Activated B cell treated with CpG ODN at 0.5 μM for 24 hours (primary cell): ENCODE data around the gene LPCAT4. TPM values are rescaled to one million over a fixed set of nuclear protein-coding genes. Genes with fewer than 3 reads are reported as not detected.
A peak's percentile ranks its signal among the peaks of the same experiment; 100 is the strongest.

ENCODE experiments used
- ATAC-seq: fragments of 200-7000 bp; cut with Tn5 transposase; one replicate; pipeline ENCODE4 v1.10.0; 2021; ENCODE audit warnings: low read depth, mild to moderate bottlenecking, moderate library complexity
- CTCF ChIA-PET: fragments of 350-600 bp; sonication (Branson Sonifier 250); formaldehyde crosslinking; loops from one replicate; lab custom pipeline; 2021; ENCODE audit warnings: antibody characterized with exemption; lab: Charles Lee
- POLR2A ChIA-PET: fragments of 350-600 bp; sonication (Branson Sonifier 250); formaldehyde crosslinking; loops from one replicate; lab custom pipeline; 2021; ENCODE audit warnings: antibody characterized with exemption; lab: Charles Lee
- DNase-seq: peaks from one replicate; pipeline ENCODE4 v3.0.0; 2022
- H3K27ac Mint-ChIP-seq: one replicate; pipeline ENCODE4 v1.8.0; 2020; ENCODE audit warnings: mixed read lengths
- H3K27me3 Mint-ChIP-seq: one replicate; pipeline ENCODE4 v1.8.0; 2021; ENCODE audit warnings: mixed read lengths
- H3K36me3 Mint-ChIP-seq: one replicate; pipeline ENCODE4 v1.8.0; 2021; ENCODE audit warnings: low read depth, mixed read lengths
- H3K4me1 Mint-ChIP-seq: one replicate; pipeline ENCODE4 v1.8.0; 2021; ENCODE audit warnings: mixed read lengths
- H3K4me3 Mint-ChIP-seq: one replicate; pipeline ENCODE4 v1.8.0; 2020; ENCODE audit warnings: mild to moderate bottlenecking, mixed read lengths
- H3K9me3 Mint-ChIP-seq: one replicate; pipeline ENCODE4 v1.8.0; 2020; ENCODE audit warnings: mixed read lengths
- intact Hi-C: fragments of 100-400 bp; cut with micrococcal nuclease; formaldehyde crosslinking; loops from one replicate; pipeline ENCODE4 v1.15.1; 2024
- total RNA-seq: library from RNA; stranded (reverse); gene quantifications from 2 replicates; pipeline ENCODE4 v1.2.3, GENCODE V29; 2022
- TF ChIP-seq, protein P1 (sequence below): fragments of 200-600 bp; IDR thresholded peaks from one replicate; pipeline ENCODE4 v1.8.0; 2022; ENCODE audit warnings: antibody characterized with exemption, mild to moderate bottlenecking

Gene LPCAT4
- total RNA-seq, 1 donor from 2014 or later: 28.8 TPM

- intact Hi-C loops: no loop called here
- Mint-ChIP-seq H3K36me3 (peaks cover 8% of the 10 kb centered on the region), H3K9me3 (no peaks in the 10 kb centered on the region), H3K27me3 (no peaks in the 10 kb centered on the region), H3K4me3 (peak overlapping the region; percentile 16), H3K27ac (peak overlapping the region; percentile 83), H3K4me1 (peaks cover 80% of the 10 kb centered on the region)
- ChIA-PET CTCF (interaction anchor here (0.8 to 2.0 kb wide), 4 partner anchors 11 to 258 kb away, joined by 3 to 6 read pairs (median 3); partner anchors contain the start of genes GOLGA8B, NOP10, NUTM1 and SLC12A6), POLR2A (interaction anchor here (6.8 kb wide), 1 partner anchor 11 kb away, joined by 113 read pairs; the partner anchor contains the start of gene SLC12A6)
- ATAC-seq: no peak
- TF ChIP-seq, protein P1, sequence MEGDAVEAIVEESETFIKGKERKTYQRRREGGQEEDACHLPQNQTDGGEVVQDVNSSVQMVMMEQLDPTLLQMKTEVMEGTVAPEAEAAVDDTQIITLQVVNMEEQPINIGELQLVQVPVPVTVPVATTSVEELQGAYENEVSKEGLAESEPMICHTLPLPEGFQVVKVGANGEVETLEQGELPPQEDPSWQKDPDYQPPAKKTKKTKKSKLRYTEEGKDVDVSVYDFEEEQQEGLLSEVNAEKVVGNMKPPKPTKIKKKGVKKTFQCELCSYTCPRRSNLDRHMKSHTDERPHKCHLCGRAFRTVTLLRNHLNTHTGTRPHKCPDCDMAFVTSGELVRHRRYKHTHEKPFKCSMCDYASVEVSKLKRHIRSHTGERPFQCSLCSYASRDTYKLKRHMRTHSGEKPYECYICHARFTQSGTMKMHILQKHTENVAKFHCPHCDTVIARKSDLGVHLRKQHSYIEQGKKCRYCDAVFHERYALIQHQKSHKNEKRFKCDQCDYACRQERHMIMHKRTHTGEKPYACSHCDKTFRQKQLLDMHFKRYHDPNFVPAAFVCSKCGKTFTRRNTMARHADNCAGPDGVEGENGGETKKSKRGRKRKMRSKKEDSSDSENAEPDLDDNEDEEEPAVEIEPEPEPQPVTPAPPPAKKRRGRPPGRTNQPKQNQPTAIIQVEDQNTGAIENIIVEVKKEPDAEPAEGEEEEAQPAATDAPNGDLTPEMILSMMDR: no peak
- DNase-seq: no peak
Observed at GRCh38 chr15:34325368-34325767, 41.6 kb downstream of the LPCAT4 start.

DNA sequence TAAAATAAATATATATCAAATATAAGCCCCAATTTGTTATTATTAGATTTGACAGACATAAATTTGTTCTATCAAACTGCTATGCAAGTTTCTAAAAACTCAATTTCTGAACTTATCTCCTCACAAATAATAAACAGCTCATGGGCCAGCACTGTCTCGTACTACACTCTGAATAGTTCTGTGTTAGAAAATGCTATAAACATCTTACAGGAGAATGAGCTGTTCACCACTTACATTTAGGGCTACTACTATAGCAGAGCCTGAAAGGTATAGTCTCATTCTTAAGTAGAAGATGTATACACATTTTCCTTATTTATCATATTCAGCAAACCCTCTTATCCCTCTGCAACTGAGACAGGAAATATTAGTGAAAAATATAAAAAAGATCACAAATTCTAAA is 42.1 kb downstream of the LPCAT4 start:
- H3K9me3 Mint-ChIP-seq: no peaks in the 10 kb centered on the region
- H3K27ac Mint-ChIP-seq: peak overlapping the region; percentile 83
- H3K36me3 Mint-ChIP-seq: peaks cover 6% of the 10 kb centered on the region
- H3K4me3 Mint-ChIP-seq: peak overlapping the region; percentile 8
- H3K27me3 Mint-ChIP-seq: no peaks in the 10 kb centered on the region
- intact Hi-C loops: no loop called here
- CTCF ChIA-PET: interaction anchor here (0.9 to 2.0 kb wide), 3 partner anchors 12 to 259 kb away, joined by 3 to 6 read pairs (median 3); partner anchors contain the start of genes GOLGA8B, NOP10, NUTM1 and SLC12A6
- DNase-seq (no peak), ATAC-seq (no peak)
- TF ChIP-seq, protein P1: no peak
- peaks cover 80% of the 10 kb centered on the region for H3K4me1 Mint-ChIP-seq
- POLR2A ChIA-PET: interaction anchor here (6.8 kb wide), 1 partner anchor 11 kb away, joined by 113 read pairs; the partner anchor contains the start of gene SLC12A6

GRCh38 chr15:34323217-34323616 is 43.8 kb downstream of the LPCAT4 start:
- H3K4me3 Mint-ChIP-seq: no peak overlapping the region
- H3K27me3 Mint-ChIP-seq: no peaks in the 10 kb centered on the region
- ChIA-PET CTCF (no interaction called here), POLR2A (no interaction called here)
- no peaks in the 10 kb centered on the region for H3K9me3 Mint-ChIP-seq
- DNase-seq (no peak), ATAC-seq (no peak)
- intact Hi-C loops: no loop called here
- peak overlapping the region; percentile 41 for H3K27ac Mint-ChIP-seq
- peaks cover 80% of the 10 kb centered on the region for H3K4me1 Mint-ChIP-seq
- TF ChIP-seq, protein P1: no peak
- peaks cover 10% of the 10 kb centered on the region for H3K36me3 Mint-ChIP-seq

- Mint-ChIP-seq H3K27ac (peak overlapping the region; percentile 91), H3K4me3 (peak overlapping the region; percentile 94), H3K9me3 (no peaks in the 10 kb centered on the region), H3K4me1 (peaks cover 74% of the 10 kb centered on the region), H3K36me3 (peaks cover 30% of the 10 kb centered on the region), H3K27me3 (no peaks in the 10 kb centered on the region)
- CTCF ChIA-PET: interaction anchor here (1.1 to 1.9 kb wide), 3 partner anchors 11 to 49 kb away, joined by 3 to 6 read pairs (median 3); partner anchors contain the start of gene LPCAT4
- intact Hi-C loops: loop anchor here (1.0 to 5.0 kb wide), 3 partner anchors 11 to 36 kb away; partner anchors contain the start of gene SLC12A6
- POLR2A ChIA-PET: interaction anchor here (0.6 to 3.9 kb wide), 10 partner anchors 10 to 314 kb away, joined by 3 to 31 read pairs (median 6); partner anchors contain the start of genes EMC7, LPCAT4, NOP10 and NUTM1
- TF ChIP-seq, protein P1: no peak
- peak; percentile 83 for ATAC-seq
- no peak for DNase-seq
Observed at GRCh38 chr15:34318277-34319079, 48.5 kb downstream of the LPCAT4 start.
